Gastroesophageal sphincter (tissue), 3 donors: Measurements from ENCODE around the gene MAGOH.

ENCODE experiments used
- CTCF ChIP-seq, 4 experiments: fragments of 200-600 bp in 2 of 4; fragments of 450-650 bp in 2 of 4; sonication (generic) in 1 of 4; IDR thresholded peaks; one replicate each; pipeline ENCODE4 v1.5.1; 2017 to 2019; ENCODE audit warnings: antibody characterized with exemption in 4 of 4, mild to moderate bottlenecking in 2 of 4, moderate library complexity in 2 of 4
- EP300 ChIP-seq: sonication (generic); formaldehyde crosslinking; IDR thresholded peaks from one replicate; pipeline ENCODE4 v1.6.1; 2017; ENCODE audit warnings: antibody characterized with exemption, mild to moderate bottlenecking
- POLR2A ChIP-seq, 2 donors: fragments of 450-650 bp; IDR thresholded peaks; one replicate each; pipeline ENCODE4 v1.6.1; 2017; ENCODE audit warnings: antibody characterized with exemption in 2 of 2, mild to moderate bottlenecking in 2 of 2, moderate library complexity in 1 of 2
- POLR2AphosphoS5 ChIP-seq: sonication (generic); formaldehyde crosslinking; IDR thresholded peaks from one replicate; pipeline ENCODE4 v1.6.1; 2017; ENCODE audit warnings: antibody characterized with exemption

- TF ChIP-seq EP300 (no peak), CTCF (IDR thresholded peaks at IDR 0.05) (no peak), POLR2A (IDR thresholded peaks at IDR 0.05) (no peak), POLR2AphosphoS5 (no peak)
Measured at GRCh38 chr1:53258216-53258615, 19.9 kb upstream of the MAGOH start.
